ENCODE results near the gene ETAA1. TPM values are rescaled to one million over a fixed set of nuclear protein-coding genes. Genes with fewer than 3 reads are reported as not detected.

ETAA1 gene
- total RNA-seq, result 10.5 TPM
- polyA plus RNA-seq, result 1 to 10 TPM; 3.2 to 6.9 (median 4.9) TPM

DNA sequence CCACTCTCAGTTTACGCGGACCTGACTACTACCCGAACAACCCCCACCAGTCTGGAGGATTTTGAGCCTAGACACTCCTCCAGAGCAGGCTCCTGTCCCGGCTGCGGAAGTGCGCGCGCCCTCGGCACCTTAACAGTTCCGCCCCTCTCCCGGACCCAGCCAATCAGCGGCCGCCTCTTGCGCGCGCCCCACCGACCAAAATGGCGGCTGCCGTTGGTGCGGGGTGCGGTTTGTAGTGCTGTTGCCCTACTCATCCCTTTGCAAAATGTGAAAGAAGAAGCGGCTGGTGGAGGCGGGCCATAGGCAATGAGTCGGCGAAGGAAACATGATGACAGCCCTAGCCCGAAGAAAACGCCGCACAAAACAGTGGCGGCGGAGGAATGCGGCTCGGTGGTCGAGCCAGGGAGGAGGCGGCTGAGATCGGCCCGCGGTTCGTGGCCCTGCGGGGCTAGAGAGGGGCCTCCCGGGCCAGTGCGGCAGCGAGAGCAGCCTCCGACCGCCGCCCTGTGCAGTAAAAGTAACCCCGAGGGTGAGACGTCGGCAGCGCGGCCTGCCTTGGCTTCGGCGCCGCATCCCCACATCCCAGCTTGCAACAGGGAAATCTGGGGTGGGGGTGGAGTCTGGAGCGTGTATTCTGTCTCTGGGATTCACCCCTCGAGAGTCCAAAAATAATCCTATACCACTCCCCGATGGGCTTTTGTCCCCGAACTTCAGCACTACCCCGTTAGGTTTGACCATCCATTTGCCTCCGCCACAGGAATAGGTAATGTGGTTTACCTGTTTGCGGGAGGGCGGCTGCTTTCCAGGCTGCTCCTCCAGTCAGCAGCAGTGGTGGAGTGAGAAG, at the start of gene ETAA1:
Gene ETAA1 (plus strand): TSS at position 191 of the 844 bp plus-strand sequence. CDS start 116 bp downstream, at position 307.
- Histone ChIP-seq H3K9me3 (ENCODE audit: control insufficient read depth in 2 of 2, low read length in 2 of 2) (no peaks in the 10 kb centered on the region), H3K36me3 (ENCODE audit: control insufficient read depth, insufficient read depth, low read length) (no peaks in the 10 kb centered on the region), H3K27me3 (ENCODE audit: control insufficient read depth, insufficient read depth, low read length) (no peaks in the 10 kb centered on the region), H3K4me1 (ENCODE audit: control insufficient read depth, insufficient read depth, low read length, poor library complexity, severe bottlenecking) (peaks cover 9% of the 10 kb centered on the region), H3K27ac (ENCODE audit: insufficient read depth, low read length, poor library complexity, severe bottlenecking) (peak within 1 kb of the TSS; percentile 88), H3K4me3 (ENCODE audit: low read depth, low read length) (peak within 1 kb of the TSS; percentile 94)
- no peaks in the 10 kb centered on the region for H3K27me3 Mint-ChIP-seq
- ATAC-seq (ENCODE audit: low read depth in 2 of 2), result peak; percentile 99
- peak within 1 kb of the TSS; percentile 97 to 98 (median 98) for H3K27ac Mint-ChIP-seq
- peak; percentile 88 to 95 (median 92) for DNase-seq
- H3K9me3 Mint-ChIP-seq, result no peaks in the 10 kb centered on the region
- peaks cover 8 to 41% (median 26%) of the 10 kb centered on the region in 4 donors for H3K4me1 Mint-ChIP-seq
- H3K4me3 Mint-ChIP-seq, result peak within 1 kb of the TSS; percentile 92 to 98 (median 96)
- H3K36me3 Mint-ChIP-seq, result peaks cover 5% of the 10 kb centered on the region

DNA sequence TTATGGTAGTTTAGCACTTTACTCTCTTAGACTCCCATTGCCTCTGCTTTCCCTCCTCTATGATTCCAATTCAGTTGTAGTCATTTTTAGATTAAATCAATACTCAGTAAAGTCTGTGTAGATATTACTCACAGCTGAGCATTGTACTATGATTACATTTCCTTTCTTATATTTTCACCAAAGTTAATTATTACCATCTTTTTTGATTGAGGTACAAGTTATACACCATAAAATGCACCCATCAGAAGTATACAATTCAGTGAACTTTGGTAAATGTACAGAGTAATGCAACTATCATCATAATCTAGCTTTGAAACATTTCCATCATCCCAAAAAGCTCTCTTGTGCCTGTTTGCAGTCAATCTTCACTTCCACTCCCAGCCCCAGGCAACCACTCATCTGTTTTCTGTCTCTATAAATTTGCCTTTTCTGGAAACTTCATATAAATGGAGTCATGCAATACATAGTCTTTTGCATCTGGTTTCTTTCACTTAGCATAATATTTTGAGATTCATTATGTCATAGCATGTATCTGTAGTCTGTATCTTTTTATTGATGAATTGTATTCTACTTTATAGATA, 30.2 kb upstream of the ETAA1 start:
- Mint-ChIP-seq H3K27ac (no peak overlapping the region), H3K4me3 (no peak overlapping the region), H3K9me3 (peaks cover 0 to 9% (median 1%) of the 10 kb centered on the region in 7 donors), H3K4me1 (no peaks in the 10 kb centered on the region), H3K27me3 (peaks cover 10% of the 10 kb centered on the region), H3K36me3 (no peaks in the 10 kb centered on the region)
- H3K27me3 ChIP-seq (ENCODE audit: control insufficient read depth, insufficient read depth, low read length), result peaks cover 4% of the 10 kb centered on the region
- ATAC-seq (ENCODE audit: low read depth in 2 of 2) (no peak), DNase-seq (no peak)
- H3K9me3 ChIP-seq (ENCODE audit: control insufficient read depth in 2 of 2, low read length in 2 of 2), result peaks cover 0 to 4% of the 10 kb centered on the region in 2 experiments
- H3K4me1 ChIP-seq (ENCODE audit: control insufficient read depth, insufficient read depth, low read length, poor library complexity, severe bottlenecking), result no peaks in the 10 kb centered on the region
- no peak overlapping the region for H3K27ac ChIP-seq (ENCODE audit: insufficient read depth, low read length, poor library complexity, severe bottlenecking)
- H3K4me3 ChIP-seq (ENCODE audit: low read depth, low read length), result no peak overlapping the region
- H3K36me3 ChIP-seq (ENCODE audit: control insufficient read depth, insufficient read depth, low read length), result no peaks in the 10 kb centered on the region

DNA sequence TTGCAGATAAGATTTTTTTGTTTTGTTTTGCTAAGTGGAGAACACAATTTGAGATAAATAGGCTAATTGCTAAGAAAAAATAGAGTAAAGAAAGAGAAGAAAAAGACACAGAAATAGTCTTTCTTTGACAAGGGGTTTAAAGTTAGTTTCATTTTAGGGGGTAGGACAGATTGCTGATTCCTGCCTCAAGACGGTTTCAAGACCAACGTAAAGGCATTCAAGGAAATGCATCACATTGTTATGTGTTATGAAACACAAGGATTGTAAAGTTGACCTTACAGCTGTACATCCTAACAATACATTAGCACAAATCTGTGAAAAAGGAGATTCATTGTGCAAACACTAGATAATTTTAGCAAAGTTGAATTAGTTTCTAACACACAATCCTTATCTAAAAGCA, 22.7 kb upstream of the ETAA1 start:
- Histone ChIP-seq H3K27me3 (ENCODE audit: control insufficient read depth, insufficient read depth, low read length) (no peaks in the 10 kb centered on the region), H3K36me3 (ENCODE audit: control insufficient read depth, insufficient read depth, low read length) (no peaks in the 10 kb centered on the region), H3K4me3 (ENCODE audit: low read depth, low read length) (no peak overlapping the region), H3K27ac (ENCODE audit: insufficient read depth, low read length, poor library complexity, severe bottlenecking) (no peak overlapping the region), H3K9me3 (ENCODE audit: control insufficient read depth in 2 of 2, low read length in 2 of 2) (peaks cover 0 to 2% of the 10 kb centered on the region in 2 experiments), H3K4me1 (ENCODE audit: control insufficient read depth, insufficient read depth, low read length, poor library complexity, severe bottlenecking) (peaks cover 4% of the 10 kb centered on the region)
- peak overlapping the region in 1 of 3 donors; percentile 5 for H3K27ac Mint-ChIP-seq
- peaks cover 3% of the 10 kb centered on the region for H3K36me3 Mint-ChIP-seq
- DNase-seq (no peak), ATAC-seq (ENCODE audit: low read depth in 2 of 2) (no peak)
- no peak overlapping the region for H3K4me3 Mint-ChIP-seq
- H3K9me3 Mint-ChIP-seq, result peaks cover 0 to 13% (median 2%) of the 10 kb centered on the region in 7 donors
- peaks cover 4% of the 10 kb centered on the region for H3K27me3 Mint-ChIP-seq
- H3K4me1 Mint-ChIP-seq, result peaks cover 0 to 2% (median 0%) of the 10 kb centered on the region in 4 donors

DNA sequence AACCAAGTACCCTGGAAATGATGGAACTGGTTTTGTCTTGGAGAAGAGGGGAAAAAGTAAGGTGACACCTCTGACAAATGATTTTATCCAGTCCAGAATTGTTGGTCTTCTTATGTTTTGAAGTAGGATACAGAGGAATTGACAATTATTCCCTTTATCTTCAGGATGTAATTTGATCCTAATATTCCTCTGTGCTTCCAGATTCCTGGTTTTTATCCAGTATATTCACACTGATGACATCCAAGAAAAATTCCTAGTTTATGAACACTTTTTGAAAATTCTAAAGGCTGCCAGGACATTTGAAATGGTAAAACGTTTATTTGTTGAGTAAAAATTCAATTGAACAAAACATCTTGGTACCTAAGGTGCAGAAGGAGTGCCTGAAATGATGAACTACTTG, 22.2 kb upstream of the ETAA1 start:
- no peak overlapping the region for H3K27ac Mint-ChIP-seq
- H3K27me3 Mint-ChIP-seq, result peaks cover 4% of the 10 kb centered on the region
- H3K36me3 Mint-ChIP-seq, result peaks cover 3% of the 10 kb centered on the region
- Histone ChIP-seq H3K4me3 (ENCODE audit: low read depth, low read length) (no peak overlapping the region), H3K36me3 (ENCODE audit: control insufficient read depth, insufficient read depth, low read length) (no peaks in the 10 kb centered on the region), H3K9me3 (ENCODE audit: control insufficient read depth in 2 of 2, low read length in 2 of 2) (peaks cover 0 to 2% of the 10 kb centered on the region in 2 experiments), H3K27me3 (ENCODE audit: control insufficient read depth, insufficient read depth, low read length) (no peaks in the 10 kb centered on the region), H3K4me1 (ENCODE audit: control insufficient read depth, insufficient read depth, low read length, poor library complexity, severe bottlenecking) (peaks cover 4% of the 10 kb centered on the region), H3K27ac (ENCODE audit: insufficient read depth, low read length, poor library complexity, severe bottlenecking) (no peak overlapping the region)
- no peak for DNase-seq
- no peak for ATAC-seq (ENCODE audit: low read depth in 2 of 2)
- no peak overlapping the region for H3K4me3 Mint-ChIP-seq
- peaks cover 0 to 2% (median 0%) of the 10 kb centered on the region in 4 donors for H3K4me1 Mint-ChIP-seq
- peaks cover 0 to 13% (median 2%) of the 10 kb centered on the region in 7 donors for H3K9me3 Mint-ChIP-seq

DNA sequence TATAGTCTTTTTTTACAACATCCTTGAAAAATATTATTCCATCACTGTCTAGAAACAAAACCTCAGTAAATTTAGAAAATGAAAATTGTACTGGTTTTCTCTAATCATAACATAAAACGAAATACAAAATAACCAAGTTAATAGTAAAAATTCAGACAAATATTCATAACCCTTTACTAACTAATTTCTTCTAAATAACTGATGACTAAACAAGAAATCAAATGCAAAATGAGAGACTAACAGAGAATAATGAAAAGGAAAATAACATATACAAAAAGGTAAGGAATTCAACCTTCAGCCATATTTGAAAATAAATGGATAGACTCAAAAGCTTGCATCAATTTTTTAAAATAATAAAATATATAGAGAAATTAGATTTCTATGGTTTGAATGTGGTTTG, 18.6 kb upstream of the ETAA1 start:
- Mint-ChIP-seq H3K36me3 (peaks cover 3% of the 10 kb centered on the region), H3K27ac (no peak overlapping the region), H3K27me3 (peaks cover 4% of the 10 kb centered on the region), H3K9me3 (peaks cover 0 to 13% (median 2%) of the 10 kb centered on the region in 7 donors), H3K4me3 (no peak overlapping the region), H3K4me1 (no peaks in the 10 kb centered on the region)
- Histone ChIP-seq H3K9me3 (ENCODE audit: control insufficient read depth in 2 of 2, low read length in 2 of 2) (peaks cover 0 to 2% of the 10 kb centered on the region in 2 experiments), H3K4me1 (ENCODE audit: control insufficient read depth, insufficient read depth, low read length, poor library complexity, severe bottlenecking) (peaks cover 4% of the 10 kb centered on the region), H3K27ac (ENCODE audit: insufficient read depth, low read length, poor library complexity, severe bottlenecking) (no peak overlapping the region), H3K36me3 (ENCODE audit: control insufficient read depth, insufficient read depth, low read length) (no peaks in the 10 kb centered on the region), H3K27me3 (ENCODE audit: control insufficient read depth, insufficient read depth, low read length) (no peaks in the 10 kb centered on the region), H3K4me3 (ENCODE audit: low read depth, low read length) (no peak overlapping the region)
- no peak for DNase-seq
- ATAC-seq (ENCODE audit: low read depth in 2 of 2), result no peak

DNA sequence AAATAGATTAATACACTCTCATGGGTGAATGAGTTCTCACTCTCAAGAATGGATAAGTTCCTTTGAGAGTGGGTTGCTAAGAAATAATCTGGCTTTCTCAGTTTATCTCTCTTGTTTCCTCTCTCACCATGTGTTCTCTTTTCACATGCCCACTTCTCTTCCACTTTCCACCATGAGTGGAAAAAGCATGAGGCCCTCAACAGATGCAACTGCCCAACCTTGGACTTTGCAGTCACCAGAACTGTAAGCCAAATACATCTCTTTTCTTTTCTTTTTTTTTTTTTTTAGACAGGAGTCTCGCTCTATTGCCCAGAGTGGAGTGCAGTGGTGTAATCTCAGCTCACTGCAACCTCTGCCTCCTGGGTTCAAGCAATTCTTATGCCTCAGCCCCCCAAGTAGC, 18.1 kb upstream of the ETAA1 start:
- Histone ChIP-seq H3K27ac (ENCODE audit: insufficient read depth, low read length, poor library complexity, severe bottlenecking) (no peak overlapping the region), H3K9me3 (ENCODE audit: control insufficient read depth in 2 of 2, low read length in 2 of 2) (peaks cover 0 to 2% of the 10 kb centered on the region in 2 experiments), H3K4me1 (ENCODE audit: control insufficient read depth, insufficient read depth, low read length, poor library complexity, severe bottlenecking) (peaks cover 4% of the 10 kb centered on the region), H3K36me3 (ENCODE audit: control insufficient read depth, insufficient read depth, low read length) (no peaks in the 10 kb centered on the region), H3K27me3 (ENCODE audit: control insufficient read depth, insufficient read depth, low read length) (no peaks in the 10 kb centered on the region), H3K4me3 (ENCODE audit: low read depth, low read length) (no peak overlapping the region)
- Mint-ChIP-seq H3K36me3 (peaks cover 3% of the 10 kb centered on the region), H3K4me3 (no peak overlapping the region), H3K4me1 (no peaks in the 10 kb centered on the region), H3K27ac (no peak overlapping the region), H3K27me3 (peaks cover 4% of the 10 kb centered on the region), H3K9me3 (peaks cover 0 to 13% (median 2%) of the 10 kb centered on the region in 7 donors)
- ATAC-seq (ENCODE audit: low read depth in 2 of 2), result no peak
- no peak for DNase-seq

DNA sequence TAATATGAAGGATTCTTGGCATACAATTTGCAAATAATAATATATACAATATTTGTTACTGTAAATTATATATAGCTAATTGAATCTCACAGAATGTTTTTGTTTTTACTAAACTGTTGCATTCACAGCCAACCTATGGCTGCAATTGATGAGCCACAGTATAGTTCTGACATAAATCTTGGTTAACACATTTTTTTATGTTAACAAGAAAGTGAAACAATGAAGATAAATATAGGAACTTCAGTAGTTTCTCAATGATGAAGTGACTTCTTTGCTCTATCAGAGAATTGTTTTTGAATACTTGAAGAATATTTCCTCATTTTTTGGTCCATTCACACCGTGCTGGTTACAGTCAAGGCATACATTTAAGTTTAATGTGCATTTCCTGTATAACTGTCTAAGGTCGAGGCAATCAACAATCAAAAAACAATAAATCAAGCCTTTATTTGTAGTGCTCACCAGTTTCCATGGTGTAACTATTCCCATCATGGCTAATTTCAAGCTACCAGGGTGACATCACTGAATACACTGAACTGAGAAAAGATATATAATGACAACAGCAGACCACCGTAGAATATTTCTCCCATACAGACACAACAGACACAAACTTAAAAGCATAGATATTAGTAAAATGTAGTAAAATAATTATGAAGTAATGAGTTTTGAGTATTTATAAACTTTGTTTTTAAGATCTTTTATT, 12.9 kb upstream of the ETAA1 start:
- Histone ChIP-seq H3K4me3 (ENCODE audit: low read depth, low read length) (no peak overlapping the region), H3K9me3 (ENCODE audit: control insufficient read depth in 2 of 2, low read length in 2 of 2) (no peaks in the 10 kb centered on the region), H3K27ac (ENCODE audit: insufficient read depth, low read length, poor library complexity, severe bottlenecking) (no peak overlapping the region), H3K4me1 (ENCODE audit: control insufficient read depth, insufficient read depth, low read length, poor library complexity, severe bottlenecking) (no peaks in the 10 kb centered on the region), H3K27me3 (ENCODE audit: control insufficient read depth, insufficient read depth, low read length) (no peaks in the 10 kb centered on the region), H3K36me3 (ENCODE audit: control insufficient read depth, insufficient read depth, low read length) (no peaks in the 10 kb centered on the region)
- H3K27ac Mint-ChIP-seq, result no peak overlapping the region
- ATAC-seq (ENCODE audit: low read depth in 2 of 2) (no peak), DNase-seq (no peak)
- no peak overlapping the region for H3K4me3 Mint-ChIP-seq
- H3K4me1 Mint-ChIP-seq, result no peaks in the 10 kb centered on the region
- peaks cover 0 to 4% (median 0%) of the 10 kb centered on the region in 7 donors for H3K9me3 Mint-ChIP-seq
- H3K36me3 Mint-ChIP-seq, result no peaks in the 10 kb centered on the region
- no peaks in the 10 kb centered on the region for H3K27me3 Mint-ChIP-seq

All from CD4-positive, CD25-positive, alpha-beta regulatory T cell (primary cell).